Smooth muscle cell (in vitro differentiated cells): ENCODE measurements around the gene USP17L17. TPM values are rescaled to one million over a fixed set of nuclear protein-coding genes. Genes with fewer than 3 reads are reported as not detected.

Experiments used
- polyA plus RNA-seq: library from polyadenylated mRNA; unstranded; fragments of >200 nt; fragmentation: Nextera tagmentation; extraction: Ambion mirVana; gene quantifications from 2 replicates; pipeline ENCODE4 v1.2.1, GENCODE V29; 2016
- total RNA-seq: library from RNA; depleted of rRNA; stranded (reverse); fragments of >200 nt; gene quantifications from 2 replicates; pipeline ENCODE4 v1.2.3, GENCODE V29; 2014

The USP17L17 gene
- total and polyA plus RNA-seq, 2 experiments from 2014 or later = not detected

Other genes with a start within 250 kb of the USP17L17 start
- gene FAM90A26, start 73.5 kb upstream of the USP17L17 start, total RNA-seq = not detected in 2 replicates
- not detected in 2 replicates for gene FAM90A26, start 73.5 kb upstream of the USP17L17 start, polyA plus RNA-seq
- gene USP17L10, start 33.2 kb upstream of the USP17L17 start, total RNA-seq = not detected in 2 replicates
- not detected in 2 replicates for gene USP17L10, start 33.2 kb upstream of the USP17L17 start, polyA plus RNA-seq
- not detected in 2 replicates for gene USP17L11, start 28.5 kb upstream of the USP17L17 start, total RNA-seq
- not detected in 2 replicates for gene USP17L11, start 28.5 kb upstream of the USP17L17 start, polyA plus RNA-seq
- gene USP17L12, start 23.7 kb upstream of the USP17L17 start, total RNA-seq = not detected in 2 replicates
- not detected in 2 replicates for gene USP17L12, start 23.7 kb upstream of the USP17L17 start, polyA plus RNA-seq
- gene USP17L13, start 19.0 kb upstream of the USP17L17 start, total RNA-seq = not detected in 2 replicates
- gene USP17L13, start 19.0 kb upstream of the USP17L17 start, polyA plus RNA-seq = not detected in 2 replicates
- gene USP17L15, start 9.5 kb upstream of the USP17L17 start, total RNA-seq = not detected in 2 replicates
- not detected in 2 replicates for gene USP17L15, start 9.5 kb upstream of the USP17L17 start, polyA plus RNA-seq
- not detected in 2 replicates for gene USP17L18, start 4.8 kb downstream of the USP17L17 start, total RNA-seq
- gene USP17L18, start 4.8 kb downstream of the USP17L17 start, polyA plus RNA-seq = not detected in 2 replicates
- not detected in 2 replicates for gene USP17L19, start 9.5 kb downstream of the USP17L17 start, total RNA-seq
- gene USP17L19, start 9.5 kb downstream of the USP17L17 start, polyA plus RNA-seq = not detected in 2 replicates
- gene USP17L20, start 14.2 kb downstream of the USP17L17 start, total RNA-seq = not detected in 2 replicates
- not detected in 2 replicates for gene USP17L20, start 14.2 kb downstream of the USP17L17 start, polyA plus RNA-seq
- gene USP17L21, start 19.0 kb downstream of the USP17L17 start, total RNA-seq = not detected in 2 replicates
- not detected in 2 replicates for gene USP17L21, start 19.0 kb downstream of the USP17L17 start, polyA plus RNA-seq
- gene USP17L22, start 23.7 kb downstream of the USP17L17 start, total RNA-seq = not detected in 2 replicates
- not detected in 2 replicates for gene USP17L22, start 23.7 kb downstream of the USP17L17 start, polyA plus RNA-seq
- not detected in 2 replicates for gene USP17L24, start 81.3 kb downstream of the USP17L17 start, total RNA-seq
- gene USP17L24, start 81.3 kb downstream of the USP17L17 start, polyA plus RNA-seq = not detected in 2 replicates
- not detected in 2 replicates for gene USP17L25, start 86.0 kb downstream of the USP17L17 start, total RNA-seq
- gene USP17L25, start 86.0 kb downstream of the USP17L17 start, polyA plus RNA-seq = not detected in 2 replicates
- gene USP17L26, start 90.8 kb downstream of the USP17L17 start, total RNA-seq = not detected in 2 replicates
- not detected in 2 replicates for gene USP17L26, start 90.8 kb downstream of the USP17L17 start, polyA plus RNA-seq
- gene USP17L5, start 95.5 kb downstream of the USP17L17 start, total RNA-seq = not detected in 2 replicates
- not detected in 2 replicates for gene USP17L5, start 95.5 kb downstream of the USP17L17 start, polyA plus RNA-seq
- not detected in 2 replicates for gene USP17L27, start 100.3 kb downstream of the USP17L17 start, total RNA-seq
- not detected in 2 replicates for gene USP17L27, start 100.3 kb downstream of the USP17L17 start, polyA plus RNA-seq
- gene USP17L28, start 105.0 kb downstream of the USP17L17 start, total RNA-seq = not detected in 2 replicates
- gene USP17L28, start 105.0 kb downstream of the USP17L17 start, polyA plus RNA-seq = not detected in 2 replicates
- gene USP17L29, start 109.8 kb downstream of the USP17L17 start, total RNA-seq = not detected in 2 replicates
- gene USP17L29, start 109.8 kb downstream of the USP17L17 start, polyA plus RNA-seq = not detected in 2 replicates
- not detected in 2 replicates for gene USP17L30, start 119.2 kb downstream of the USP17L17 start, total RNA-seq
- gene USP17L30, start 119.2 kb downstream of the USP17L17 start, polyA plus RNA-seq = not detected in 2 replicates
- gene DEFB131A, start 200.5 kb downstream of the USP17L17 start, total RNA-seq = not detected in 2 replicates
- not detected in 2 replicates for gene DEFB131A, start 200.5 kb downstream of the USP17L17 start, polyA plus RNA-seq